CD14-positive monocyte (primary cell): ENCODE data around the gene DEFB131B. TPM values are rescaled to one million over a fixed set of nuclear protein-coding genes. Genes with fewer than 3 reads are reported as not detected.
A peak's percentile ranks its signal among the peaks of the same experiment; 100 is the strongest.

Source experiments
- DNase-seq, 3 donors: peaks; one replicate each; pipeline ENCODE4 v3.0.0-alpha.2; 2011 to 2022
- H2AFZ ChIP-seq: 2 replicates; pipeline ENCODE4 v1.6.0; 2012; ENCODE audit warnings: mild to moderate bottlenecking, low read depth, low read length, inconsistent platforms; ENCODE audit not compliant: insufficient read depth, poor library complexity, severe bottlenecking
- H3K27ac ChIP-seq, 2 donors: 1 replicate in 1 of 2; 2 replicates in 1 of 2; pipeline ENCODE4 v1.5.1; 2012 to 2013; ENCODE audit warnings: low read length in 2 of 2, control low read depth in 1 of 2, inconsistent platforms in 1 of 2, low read depth in 1 of 2, mild to moderate bottlenecking in 1 of 2
- H3K27me3 ChIP-seq, 2 donors: one replicate each; pipeline versions ENCODE4 v1.6.0 to v1.6.1; 2011 to 2013; ENCODE audit warnings: low read length in 2 of 2; ENCODE audit not compliant: control insufficient read depth in 2 of 2, insufficient read depth in 2 of 2
- H3K36me3 ChIP-seq, 2 donors: replicated peaks in 1 of 2; 1 replicate in 1 of 2; 2 replicates in 1 of 2; pipeline versions ENCODE4 v1.5.1 to v1.6.1; 2012 to 2013; ENCODE audit warnings: low read length in 2 of 2, control low read depth in 1 of 2, inconsistent platforms in 1 of 2, mild to moderate bottlenecking in 1 of 2; ENCODE audit not compliant: insufficient read depth in 2 of 2, control insufficient read depth in 1 of 2
- H3K4me1 ChIP-seq, 2 donors: 1 replicate in 1 of 2; 2 replicates in 1 of 2; pipeline versions ENCODE4 v1.5.1 to v1.6.1; 2012 to 2013; ENCODE audit warnings: low read length in 2 of 2, control low read depth in 1 of 2, inconsistent platforms in 1 of 2, mild to moderate bottlenecking in 1 of 2, moderate library complexity in 1 of 2; ENCODE audit not compliant: insufficient read depth in 2 of 2, control insufficient read depth in 1 of 2
- H3K4me2 ChIP-seq: replicated peaks from 2 replicates; pipeline ENCODE3; 2012; ENCODE audit warnings: low read length, moderate library complexity, mild to moderate bottlenecking; ENCODE audit not compliant: poor library complexity, severe bottlenecking; ENCODE audit errors: extremely low read depth
- H3K4me3 ChIP-seq, 3 experiments: fragments of 200-600 bp in 1 of 3; sonication (generic) in 1 of 3; replicated peaks in 1 of 3; 1 replicate in 2 of 3; 2 replicates in 1 of 3; pipeline ENCODE4 v1.5.1; 2011 to 2013; ENCODE audit warnings: low read length in 3 of 3, mild to moderate bottlenecking in 3 of 3, control low read depth in 2 of 3, low read depth in 2 of 3, inconsistent platforms in 1 of 3, moderate library complexity in 1 of 3
- H3K79me2 ChIP-seq: 2 replicates; pipeline ENCODE4 v1.6.0; 2012; ENCODE audit warnings: mild to moderate bottlenecking, control low read depth, inconsistent platforms, low read length, moderate library complexity; ENCODE audit not compliant: insufficient read depth
- H3K9ac ChIP-seq: 2 replicates; pipeline ENCODE4 v1.6.0; 2017; ENCODE audit warnings: low read length, mild to moderate bottlenecking; ENCODE audit not compliant: insufficient read depth, poor library complexity, severe bottlenecking
- H3K9me3 ChIP-seq, 2 donors: replicated peaks in 1 of 2; 1 replicate in 1 of 2; 2 replicates in 1 of 2; pipeline versions ENCODE4 v1.5.1 to v1.6.1; 2012 to 2013; ENCODE audit warnings: low read length in 2 of 2, control low read depth in 1 of 2; ENCODE audit not compliant: control insufficient read depth in 1 of 2, insufficient read depth in 1 of 2
- H4K20me1 ChIP-seq: 2 replicates; pipeline ENCODE4 v1.6.0; 2012; ENCODE audit warnings: mild to moderate bottlenecking, low read length, control low read depth, moderate library complexity; ENCODE audit not compliant: insufficient read depth
- H3K27ac Mint-ChIP-seq, 7 donors: one replicate each; pipeline ENCODE4 v1.8.0; 2020; ENCODE audit warnings: mild to moderate bottlenecking in 7 of 7, mixed read lengths in 7 of 7, moderate library complexity in 6 of 7, inconsistent platforms in 2 of 7
- H3K27me3 Mint-ChIP-seq, 3 donors: one replicate each; pipeline ENCODE4 v1.8.0; 2021 to 2022; ENCODE audit warnings: low read depth in 3 of 3, mild to moderate bottlenecking in 3 of 3, mixed read lengths in 3 of 3, moderate library complexity in 3 of 3, inconsistent platforms in 1 of 3
- H3K36me3 Mint-ChIP-seq, 2 donors: one replicate each; pipeline ENCODE4 v1.8.0; 2020; ENCODE audit warnings: mixed read lengths in 2 of 2, inconsistent platforms in 1 of 2, mild to moderate bottlenecking in 1 of 2
- H3K4me1 Mint-ChIP-seq: one replicate; pipeline ENCODE4 v1.8.0; 2020; ENCODE audit warnings: mild to moderate bottlenecking, mixed read lengths
- H3K4me3 Mint-ChIP-seq, 2 donors: one replicate each; pipeline ENCODE4 v1.8.0; 2020; ENCODE audit warnings: mild to moderate bottlenecking in 2 of 2, mixed read lengths in 2 of 2, moderate library complexity in 1 of 2
- H3K9me3 Mint-ChIP-seq, 7 donors: one replicate each; pipeline ENCODE4 v1.8.0; 2020 to 2022; ENCODE audit warnings: mixed read lengths in 7 of 7, mild to moderate bottlenecking in 6 of 7, moderate library complexity in 6 of 7, inconsistent platforms in 2 of 7
- WGBS: methylation state at CpG from one replicate; pipeline ENCODE4 v1.1.5; 2013; ENCODE audit warnings: missing lambda C conversion rate; ENCODE audit not compliant: insufficient coverage; 5-methylcytosine and 5-hydroxymethylcytosine counted together
- intact Hi-C, 2 donors: fragments of 100-400 bp; cut with micrococcal nuclease; formaldehyde crosslinking; loops; one replicate each; pipeline versions ENCODE4 v1.15.0 to v1.15.1; 2023
- polyA plus RNA-seq, 3 donors: library from polyadenylated mRNA; depleted of rRNA in 1 of 3; unstranded in 2 of 3; stranded (reverse) in 1 of 3; fragments of 300-500 nt in 2 of 3; fragments of >200 nt in 1 of 3; fragmentation: Illumina TruSeq in 2 of 3; gene quantifications; 1 replicate in 2 of 3; 2 replicates in 1 of 3; pipeline ENCODE4 v1.2.3, GENCODE V29; 2012 to 2021
- TF ChIP-seq, protein P1 (sequence below): fragments of 200-600 bp; IDR thresholded peaks from one replicate; pipeline ENCODE4 v1.8.0; 2022; ENCODE audit warnings: antibody characterized with exemption, mild to moderate bottlenecking

Gene DEFB131B
- polyA plus RNA-seq, 3 donors = not detected

DNA sequence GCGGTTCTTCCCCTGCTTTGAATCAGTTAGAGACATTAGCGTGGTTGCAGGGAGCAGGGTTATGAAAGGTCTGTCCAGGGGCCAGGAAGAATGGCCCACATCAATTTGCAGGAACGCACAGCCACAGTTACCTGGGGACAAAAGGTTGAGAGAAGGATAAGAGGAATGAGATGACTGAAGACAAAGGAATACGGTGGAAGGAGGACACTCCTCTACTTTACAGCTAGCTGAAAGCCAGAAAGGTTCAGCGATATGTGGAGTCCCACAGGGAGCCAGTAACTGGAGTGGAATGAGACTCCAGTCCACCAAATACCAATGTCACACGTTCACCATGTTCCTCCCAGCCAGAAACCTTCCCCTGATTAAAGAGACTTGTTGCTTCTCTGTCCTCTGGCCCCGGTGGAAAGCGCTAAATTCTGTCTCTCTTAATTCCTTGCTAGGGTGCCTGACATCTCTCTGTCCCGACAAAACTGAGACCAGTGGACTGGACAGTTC lies 39.4 kb downstream of the DEFB131B start:
- Mint-ChIP-seq H3K36me3 (peaks cover 47 to 55% of the 10 kb centered on the region in 2 donors), H3K27me3 (no peaks in the 10 kb centered on the region), H3K9me3 (peaks cover 0 to 2% (median 0%) of the 10 kb centered on the region in 7 donors), H3K27ac (peak overlapping the region in 2 of 7 donors; percentile 36 to 49), H3K4me3 (no peak overlapping the region), H3K4me1 (no peaks in the 10 kb centered on the region)
- H3K27ac ChIP-seq = no peak overlapping the region
- no peaks in the 10 kb centered on the region for H4K20me1 ChIP-seq
- WGBS = 91% methylated on average over 7 of the region's 9 CpGs
- TF ChIP-seq, protein P1, sequence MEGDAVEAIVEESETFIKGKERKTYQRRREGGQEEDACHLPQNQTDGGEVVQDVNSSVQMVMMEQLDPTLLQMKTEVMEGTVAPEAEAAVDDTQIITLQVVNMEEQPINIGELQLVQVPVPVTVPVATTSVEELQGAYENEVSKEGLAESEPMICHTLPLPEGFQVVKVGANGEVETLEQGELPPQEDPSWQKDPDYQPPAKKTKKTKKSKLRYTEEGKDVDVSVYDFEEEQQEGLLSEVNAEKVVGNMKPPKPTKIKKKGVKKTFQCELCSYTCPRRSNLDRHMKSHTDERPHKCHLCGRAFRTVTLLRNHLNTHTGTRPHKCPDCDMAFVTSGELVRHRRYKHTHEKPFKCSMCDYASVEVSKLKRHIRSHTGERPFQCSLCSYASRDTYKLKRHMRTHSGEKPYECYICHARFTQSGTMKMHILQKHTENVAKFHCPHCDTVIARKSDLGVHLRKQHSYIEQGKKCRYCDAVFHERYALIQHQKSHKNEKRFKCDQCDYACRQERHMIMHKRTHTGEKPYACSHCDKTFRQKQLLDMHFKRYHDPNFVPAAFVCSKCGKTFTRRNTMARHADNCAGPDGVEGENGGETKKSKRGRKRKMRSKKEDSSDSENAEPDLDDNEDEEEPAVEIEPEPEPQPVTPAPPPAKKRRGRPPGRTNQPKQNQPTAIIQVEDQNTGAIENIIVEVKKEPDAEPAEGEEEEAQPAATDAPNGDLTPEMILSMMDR = no peak
- H3K36me3 ChIP-seq = peaks cover 27 to 52% of the 10 kb centered on the region in 2 donors
- no peaks in the 10 kb centered on the region for H3K79me2 ChIP-seq
- intact Hi-C loops = no loop called here
- H3K4me3 ChIP-seq = no peak overlapping the region
- no peak overlapping the region for H3K9ac ChIP-seq
- DNase-seq = no peak
- H3K4me1 ChIP-seq = no peaks in the 10 kb centered on the region
- H2AFZ ChIP-seq = no peak overlapping the region
- H3K9me3 ChIP-seq = no peaks in the 10 kb centered on the region
- H3K4me2 ChIP-seq = no peak overlapping the region
- H3K27me3 ChIP-seq = no peaks in the 10 kb centered on the region

DNA sequence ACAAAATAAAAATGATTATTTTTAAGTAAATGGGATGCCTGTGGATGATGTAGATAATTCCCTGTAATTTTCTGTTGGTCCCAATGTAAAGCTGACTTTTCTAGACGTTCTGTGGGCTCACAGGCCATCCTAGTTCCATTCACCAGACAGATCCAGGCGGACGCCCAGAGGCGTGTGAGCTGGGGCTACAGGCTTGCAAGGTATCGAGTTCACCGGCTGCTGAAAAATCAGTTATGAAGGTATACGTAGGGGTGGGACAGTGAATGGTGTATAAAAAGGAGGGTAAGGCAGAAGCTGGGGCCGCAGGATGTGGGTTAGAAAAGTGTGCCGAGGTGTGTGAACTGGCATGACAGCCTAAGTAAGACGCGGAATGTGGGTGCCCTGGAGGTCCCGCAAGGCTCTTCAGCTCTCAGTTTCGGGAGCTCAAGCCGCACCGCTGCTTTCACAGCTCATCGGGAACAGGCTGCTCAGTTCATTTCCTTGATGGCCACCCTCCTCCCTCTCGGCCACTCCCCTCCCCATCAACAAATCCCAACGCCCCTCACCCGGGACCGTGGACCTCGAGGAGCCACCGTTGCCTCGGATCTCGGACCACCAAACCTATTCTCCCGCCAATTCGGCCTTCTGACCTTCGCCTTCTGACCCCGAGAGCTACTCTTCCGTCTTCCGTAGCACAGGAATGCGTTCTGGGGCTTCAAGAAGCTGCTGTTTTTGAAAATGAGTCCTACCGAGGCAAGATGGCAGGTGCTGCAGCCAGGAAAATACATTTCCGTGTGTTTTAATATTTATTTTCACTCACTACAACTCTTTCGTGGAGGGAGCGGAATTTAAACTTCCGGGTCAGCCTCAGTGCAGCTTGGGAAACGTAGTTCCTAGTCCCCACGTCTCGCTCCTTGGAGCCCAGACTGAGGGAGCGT lies 49.8 kb downstream of the DEFB131B start, which contains the start of gene XNDC1N:
Gene XNDC1N, minus strand, starts transcription at position 775 of the 917 bp plus-strand sequence. CDS start 5,241 bp downstream, outside the sequence.
- Mint-ChIP-seq H3K4me3 (peak within 1 kb of the TSS; percentile 97 to 98), H3K36me3 (peaks cover 5 to 10% of the 10 kb centered on the region in 2 donors)

More for the DNA sequence above, 49.8 kb downstream of the DEFB131B start, which contains the start of gene XNDC1N:
- intact Hi-C loops = no loop called here
- Mint-ChIP-seq H3K9me3 (peaks cover 0 to 8% (median 3%) of the 10 kb centered on the region in 7 donors), H3K4me1 (peaks cover 23% of the 10 kb centered on the region), H3K27me3 (peaks cover 0 to 1% (median 0%) of the 10 kb centered on the region in 3 donors), H3K27ac (peak within 1 kb of the TSS; percentile 92 to 98 (median 93))
- Histone ChIP-seq H3K4me1 (peaks cover 17 to 25% of the 10 kb centered on the region in 2 donors), H4K20me1 (peaks cover 15% of the 10 kb centered on the region), H3K79me2 (peaks cover 56% of the 10 kb centered on the region), H2AFZ (peak within 1 kb of the TSS; percentile 99), H3K27me3 (no peaks in the 10 kb centered on the region), H3K4me3 (peak within 1 kb of the TSS; percentile 89 to 100 (median 99)), H3K4me2 (peak within 1 kb of the TSS; percentile 97), H3K36me3 (peaks cover 0 to 8% of the 10 kb centered on the region in 2 donors), H3K9me3 (no peaks in the 10 kb centered on the region), H3K9ac (peak within 1 kb of the TSS; percentile 77), H3K27ac (peak within 1 kb of the TSS; percentile 52 to 93)
- TF ChIP-seq, protein P1 = no peak
- WGBS = 0% methylated on average over 34 of the region's 40 CpGs
- DNase-seq = peak in 2 of 3 donors; percentile 66 to 80
